GM12892 (cell line): Measurements from ENCODE around the gene NFE2.

Experiments
- POLR2A ChIP-seq: IDR thresholded peaks from 2 replicates; pipeline ENCODE4 v1.6.1; 2011; ENCODE audit warnings: low read depth, low read length, control low read depth
- POLR2AphosphoS5 ChIP-seq: IDR thresholded peaks from 2 replicates; pipeline ENCODE4 v1.6.1; 2011; ENCODE audit warnings: low read depth, low read length, control low read depth
- TAF1 ChIP-seq: IDR thresholded peaks from 2 replicates; pipeline ENCODE4 v1.6.1; 2011; ENCODE audit warnings: low read depth, mild to moderate bottlenecking, control low read depth, low read length, borderline replicate concordance

DNA sequence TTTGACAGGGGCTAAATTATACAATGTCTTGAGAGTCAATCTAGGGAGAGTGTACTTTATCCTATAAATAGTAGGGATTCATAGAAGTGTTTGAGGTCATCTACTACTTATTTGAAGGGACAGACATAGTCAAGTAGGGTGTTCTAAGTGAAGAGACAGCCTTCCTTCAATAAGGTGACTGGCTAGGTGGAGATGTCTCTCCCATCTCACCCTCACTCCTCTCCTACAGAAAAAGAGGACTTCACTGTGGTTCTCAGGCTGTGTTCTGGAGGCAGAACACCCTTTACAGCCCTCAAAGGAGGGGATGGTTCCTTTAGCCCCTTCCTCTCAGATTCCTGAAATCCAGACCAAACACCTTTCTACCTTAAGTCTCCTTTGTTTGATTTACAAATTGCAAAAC is 2.8 kb upstream of the NFE2 start:
- no peak for TF ChIP-seq POLR2A
- TF ChIP-seq TAF1, result no peak
- no peak for TF ChIP-seq POLR2AphosphoS5
